ENCODE results near the gene DRG2. TPM values are rescaled to one million over a fixed set of nuclear protein-coding genes. Genes with fewer than 3 reads are reported as not detected.

Gene DRG2
- total and polyA plus RNA-seq, 4 donors: 28.6 to 41.3 (median 35.6) TPM

- Histone ChIP-seq H3K27ac (ENCODE audit: low read depth in 1 of 2, low read length in 1 of 2) (no peak overlapping the region), H3K4me3 (no peak overlapping the region), H3K27me3 (ENCODE audit: control insufficient read depth in 3 of 3, insufficient read depth in 3 of 3, low read length in 2 of 3) (no peaks in the 10 kb centered on the region), H3K9ac (ENCODE audit: insufficient read depth in 1 of 2, low read length in 2 of 2) (no peak overlapping the region), H3K36me3 (ENCODE audit: control insufficient read depth in 4 of 4, insufficient read depth in 4 of 4, low read length in 4 of 4) (peaks cover 0 to 36% (median 12%) of the 10 kb centered on the region in 4 donors), H3K4me1 (ENCODE audit: control insufficient read depth in 5 of 5, insufficient read depth in 5 of 5, low read length in 5 of 5) (no peaks in the 10 kb centered on the region), H3K9me3 (ENCODE audit: control insufficient read depth in 4 of 4, insufficient read depth in 3 of 4, low read length in 3 of 4) (no peaks in the 10 kb centered on the region)
- WGBS, 2 donors: 77 to 80% methylated on average over 6 of the region's 6 CpGs
- no peak for DNase-seq
- ATAC-seq (ENCODE audit: insufficient read depth, low FRiP score): no peak
- no peak for TF ChIP-seq CTCF (IDR thresholded peaks at IDR 0.05; ENCODE audit: control extremely low read depth, extremely low read depth)
Measured at GRCh38 chr17:18107971-18108370, 20.2 kb downstream of the DRG2 start.

GRCh38 chr17:18108401-18109312, 20.9 kb downstream of the DRG2 start, which contains the start of gene MYO15A:
MYO15A (plus strand) TSS chr17:18108756; CDS start chr17:18118801, 10,045 bp downstream.
- no peaks in the 10 kb centered on the region for H3K27me3 ChIP-seq (ENCODE audit: control insufficient read depth in 3 of 3, insufficient read depth in 3 of 3, low read length in 2 of 3)
- ATAC-seq (ENCODE audit: insufficient read depth, low FRiP score) (no peak), DNase-seq (no peak)
- peaks cover 0 to 31% (median 12%) of the 10 kb centered on the region in 4 donors for H3K36me3 ChIP-seq (ENCODE audit: control insufficient read depth in 4 of 4, insufficient read depth in 4 of 4, low read length in 4 of 4)
- TF ChIP-seq CTCF (IDR thresholded peaks at IDR 0.05; ENCODE audit: control extremely low read depth, extremely low read depth): no peak
- no peaks in the 10 kb centered on the region for H3K9me3 ChIP-seq (ENCODE audit: control insufficient read depth in 4 of 4, insufficient read depth in 3 of 4, low read length in 3 of 4)
- H3K4me1 ChIP-seq (ENCODE audit: control insufficient read depth in 5 of 5, insufficient read depth in 5 of 5, low read length in 5 of 5): no peaks in the 10 kb centered on the region
- no peak within 1 kb of the TSS for H3K4me3 ChIP-seq
- no peak within 1 kb of the TSS for H3K9ac ChIP-seq (ENCODE audit: insufficient read depth in 1 of 2, low read length in 2 of 2)
- 77 to 85% methylated on average over 17 of the region's 17 CpGs for WGBS, 2 donors
- H3K27ac ChIP-seq (ENCODE audit: low read depth in 1 of 2, low read length in 1 of 2): no peak within 1 kb of the TSS

GRCh38 chr17:18109935-18110485, 22.3 kb downstream of the DRG2 start:
- WGBS, 2 donors: 79 to 82% methylated on average over 10 of the region's 10 CpGs
- no peak overlapping the region for H3K4me3 ChIP-seq
- H3K27ac ChIP-seq (ENCODE audit: low read depth in 1 of 2, low read length in 1 of 2): no peak overlapping the region
- H3K4me1 ChIP-seq (ENCODE audit: control insufficient read depth in 5 of 5, insufficient read depth in 5 of 5, low read length in 5 of 5): no peaks in the 10 kb centered on the region
- H3K27me3 ChIP-seq (ENCODE audit: control insufficient read depth in 3 of 3, insufficient read depth in 3 of 3, low read length in 2 of 3): no peaks in the 10 kb centered on the region
- H3K9me3 ChIP-seq (ENCODE audit: control insufficient read depth in 4 of 4, insufficient read depth in 3 of 4, low read length in 3 of 4): no peaks in the 10 kb centered on the region
- no peak for ATAC-seq (ENCODE audit: insufficient read depth, low FRiP score)
- peaks cover 0 to 21% (median 3%) of the 10 kb centered on the region in 4 donors for H3K36me3 ChIP-seq (ENCODE audit: control insufficient read depth in 4 of 4, insufficient read depth in 4 of 4, low read length in 4 of 4)
- no peak for TF ChIP-seq CTCF (IDR thresholded peaks at IDR 0.05; ENCODE audit: control extremely low read depth, extremely low read depth)
- H3K9ac ChIP-seq (ENCODE audit: insufficient read depth in 1 of 2, low read length in 2 of 2): no peak overlapping the region
- DNase-seq: no peak
